HCT116 (cell line): ENCODE measurements around the gene ABCC2.

Experiments used
- EZH2 ChIP-seq: fragments of 200-600 bp; sonication (generic); IDR thresholded peaks from 2 replicates; pipeline ENCODE4 v1.6.1; 2017; ENCODE audit warnings: antibody characterized with exemption, mixed run types
- FOSL1 ChIP-seq: IDR thresholded peaks from 2 replicates; pipeline ENCODE4 v1.6.1; 2012; ENCODE audit warnings: low read depth
- SRF ChIP-seq: IDR thresholded peaks from 2 replicates; pipeline ENCODE4 v1.6.1; 2012; ENCODE audit warnings: low read depth
- TF ChIP-seq, protein P1 (sequence below), 3 experiments: fragments of 200-600 bp in 1 of 3; sonication (generic) in 1 of 3; IDR thresholded peaks in 2 of 3; conservative IDR thresholded peaks in 1 of 3; 2 replicates each; pipeline ENCODE4 v1.5.1; 2012 to 2017; ENCODE audit warnings: low read depth in 2 of 3, low read length in 2 of 3, antibody characterized with exemption in 1 of 3, borderline replicate concordance in 1 of 3, control low read depth in 1 of 3, mild to moderate bottlenecking in 1 of 3, mixed read lengths in 1 of 3, mixed run types in 1 of 3, moderate library complexity in 1 of 3; ENCODE audit not compliant: insufficient read depth in 1 of 3

- TF ChIP-seq, protein P1, sequence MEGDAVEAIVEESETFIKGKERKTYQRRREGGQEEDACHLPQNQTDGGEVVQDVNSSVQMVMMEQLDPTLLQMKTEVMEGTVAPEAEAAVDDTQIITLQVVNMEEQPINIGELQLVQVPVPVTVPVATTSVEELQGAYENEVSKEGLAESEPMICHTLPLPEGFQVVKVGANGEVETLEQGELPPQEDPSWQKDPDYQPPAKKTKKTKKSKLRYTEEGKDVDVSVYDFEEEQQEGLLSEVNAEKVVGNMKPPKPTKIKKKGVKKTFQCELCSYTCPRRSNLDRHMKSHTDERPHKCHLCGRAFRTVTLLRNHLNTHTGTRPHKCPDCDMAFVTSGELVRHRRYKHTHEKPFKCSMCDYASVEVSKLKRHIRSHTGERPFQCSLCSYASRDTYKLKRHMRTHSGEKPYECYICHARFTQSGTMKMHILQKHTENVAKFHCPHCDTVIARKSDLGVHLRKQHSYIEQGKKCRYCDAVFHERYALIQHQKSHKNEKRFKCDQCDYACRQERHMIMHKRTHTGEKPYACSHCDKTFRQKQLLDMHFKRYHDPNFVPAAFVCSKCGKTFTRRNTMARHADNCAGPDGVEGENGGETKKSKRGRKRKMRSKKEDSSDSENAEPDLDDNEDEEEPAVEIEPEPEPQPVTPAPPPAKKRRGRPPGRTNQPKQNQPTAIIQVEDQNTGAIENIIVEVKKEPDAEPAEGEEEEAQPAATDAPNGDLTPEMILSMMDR (IDR thresholded peaks at IDR 0.05 in 2 of 3, conservative IDR thresholded peaks at IDR 0.05 in 1 of 3; ENCODE audit: borderline replicate concordance in 1 of 3, insufficient read depth in 1 of 3, low read depth in 2 of 3, low read length in 2 of 3): no peak
- no peak for TF ChIP-seq SRF
- no peak for TF ChIP-seq FOSL1
- TF ChIP-seq EZH2: no peak
These were observed 59.3 kb downstream of the ABCC2 start for GRCh38 chr10:99841746-99842145.
